ENCODE measurements around the gene LRRC45.

The LRRC45 gene

GRCh38 chr17:81998212-81998611, 24.9 kb upstream of the LRRC45 start:
- TF ChIP-seq JUND (IDR thresholded peaks at IDR 0.05; ENCODE audit: low read depth), result no peak
- in situ Hi-C loops (cut with HindIII; ENCODE audit: low pct_unique_long_range_greater_than_20kb, low sequenced_read_pairs), result no loop called here

GRCh38 chr17:81998691-81999438, 24.2 kb upstream of the LRRC45 start:
- TF ChIP-seq JUND (IDR thresholded peaks at IDR 0.05; ENCODE audit: low read depth), result no peak
- DNase-seq (ENCODE audit: low read depth in 1 of 2, low spot score in 1 of 2), result no peak
- in situ Hi-C loops (cut with HindIII; ENCODE audit: low pct_unique_long_range_greater_than_20kb, low sequenced_read_pairs), result no loop called here

More at GRCh38 chr17:81998212-81998611, 24.9 kb upstream of the LRRC45 start:
- no peak for DNase-seq (ENCODE audit: low read depth in 1 of 2, low spot score in 1 of 2)

GRCh38 chr17:81999587-81999975, 23.5 kb upstream of the LRRC45 start:
- no peak for TF ChIP-seq JUND (IDR thresholded peaks at IDR 0.05; ENCODE audit: low read depth)
- in situ Hi-C loops (cut with HindIII; ENCODE audit: low pct_unique_long_range_greater_than_20kb, low sequenced_read_pairs), result no loop called here
- no peak for DNase-seq (ENCODE audit: low read depth in 1 of 2, low spot score in 1 of 2)

GRCh38 chr17:81999976-82000802, 22.9 kb upstream of the LRRC45 start:
- no peak for DNase-seq (ENCODE audit: low read depth in 1 of 2, low spot score in 1 of 2)
- no peak for TF ChIP-seq JUND (IDR thresholded peaks at IDR 0.05; ENCODE audit: low read depth)
- in situ Hi-C loops (cut with HindIII; ENCODE audit: low pct_unique_long_range_greater_than_20kb, low sequenced_read_pairs), result no loop called here

GRCh38 chr17:82000803-82001570, 22.1 kb upstream of the LRRC45 start:
- in situ Hi-C loops (cut with HindIII; ENCODE audit: low pct_unique_long_range_greater_than_20kb, low sequenced_read_pairs), result no loop called here
- TF ChIP-seq JUND (IDR thresholded peaks at IDR 0.05; ENCODE audit: low read depth), result no peak
- no peak for DNase-seq (ENCODE audit: low read depth in 1 of 2, low spot score in 1 of 2)

- no peak for DNase-seq (ENCODE audit: low read depth in 1 of 2, low spot score in 1 of 2)
- in situ Hi-C loops (cut with HindIII; ENCODE audit: low pct_unique_long_range_greater_than_20kb, low sequenced_read_pairs), result no loop called here
- no peak for TF ChIP-seq JUND (IDR thresholded peaks at IDR 0.05; ENCODE audit: low read depth)
Observed at GRCh38 chr17:82001571-82002056, 21.5 kb upstream of the LRRC45 start.

- TF ChIP-seq JUND (IDR thresholded peaks at IDR 0.05; ENCODE audit: low read depth), result no peak
- in situ Hi-C loops (cut with HindIII; ENCODE audit: low pct_unique_long_range_greater_than_20kb, low sequenced_read_pairs), result no loop called here
- no peak for DNase-seq (ENCODE audit: low read depth in 1 of 2, low spot score in 1 of 2)
Observed at GRCh38 chr17:82003411-82004381, 19.4 kb upstream of the LRRC45 start.

- in situ Hi-C loops (cut with HindIII; ENCODE audit: low pct_unique_long_range_greater_than_20kb, low sequenced_read_pairs), result no loop called here
- no peak for TF ChIP-seq JUND (IDR thresholded peaks at IDR 0.05; ENCODE audit: low read depth)
- no peak for DNase-seq (ENCODE audit: low read depth in 1 of 2, low spot score in 1 of 2)
Observed at GRCh38 chr17:82004517-82005455, 18.3 kb upstream of the LRRC45 start.

GRCh38 chr17:82005701-82006348, 17.3 kb upstream of the LRRC45 start:
- DNase-seq (ENCODE audit: low read depth in 1 of 2, low spot score in 1 of 2), result no peak
- TF ChIP-seq JUND (IDR thresholded peaks at IDR 0.05; ENCODE audit: low read depth), result no peak
- in situ Hi-C loops (cut with HindIII; ENCODE audit: low pct_unique_long_range_greater_than_20kb, low sequenced_read_pairs), result no loop called here

- DNase-seq (ENCODE audit: low read depth in 1 of 2, low spot score in 1 of 2), result no peak
- TF ChIP-seq JUND (IDR thresholded peaks at IDR 0.05; ENCODE audit: low read depth), result no peak
- in situ Hi-C loops (cut with HindIII; ENCODE audit: low pct_unique_long_range_greater_than_20kb, low sequenced_read_pairs), result no loop called here
Observed at GRCh38 chr17:82006468-82007227, 16.5 kb upstream of the LRRC45 start.

Data from T47D (cell line).